Uterus (tissue), 2 donors: ENCODE measurements around the gene HABP4.

Experiments
- POLR2A ChIP-seq, 2 donors: fragments of 450-650 bp; IDR thresholded peaks; one replicate each; pipeline ENCODE4 v1.6.1; 2016; ENCODE audit warnings: antibody characterized with exemption in 2 of 2, mild to moderate bottlenecking in 1 of 2, moderate library complexity in 1 of 2
- TF ChIP-seq, protein P1 (sequence below), 4 experiments: fragments of 200-600 bp in 2 of 4; fragments of 450-650 bp in 2 of 4; sonication (generic) in 2 of 4; IDR thresholded peaks; one replicate each; pipeline ENCODE4 v1.5.1; 2016 to 2019; ENCODE audit warnings: antibody characterized with exemption in 4 of 4, mild to moderate bottlenecking in 2 of 4, moderate library complexity in 1 of 4

DNA sequence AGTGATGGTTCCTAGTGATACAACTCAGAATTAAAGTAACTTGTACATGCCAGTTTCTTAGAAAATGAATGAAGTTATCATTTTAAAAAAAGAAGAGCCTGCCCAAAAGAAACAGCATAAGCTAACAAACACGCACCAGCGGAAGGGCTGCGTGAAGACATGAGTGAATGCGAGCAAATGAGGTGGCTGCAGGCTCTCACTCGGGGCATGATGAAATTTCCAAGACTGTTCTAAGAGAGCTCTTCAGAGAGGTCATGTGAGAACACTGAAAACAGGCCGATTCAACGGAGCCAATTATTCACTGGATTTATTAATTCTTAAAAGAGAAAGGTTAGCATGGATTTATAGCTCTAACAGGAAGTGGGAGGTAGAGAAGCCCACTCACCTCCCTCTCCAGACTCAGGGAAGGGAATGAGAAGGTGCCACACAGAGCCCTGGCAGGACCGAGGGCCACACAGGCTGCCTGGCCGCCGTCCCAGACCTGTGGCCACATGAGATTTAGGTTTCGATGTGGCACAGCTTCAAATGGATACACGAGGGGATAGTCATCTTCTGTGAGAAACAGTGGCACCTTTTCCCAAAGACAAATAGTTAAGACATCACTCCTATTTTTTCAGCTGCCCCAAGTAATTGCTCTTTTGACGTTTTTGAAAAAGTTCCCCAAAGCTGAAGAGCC, 55.5 kb downstream of the HABP4 start:
- TF ChIP-seq, protein P1, sequence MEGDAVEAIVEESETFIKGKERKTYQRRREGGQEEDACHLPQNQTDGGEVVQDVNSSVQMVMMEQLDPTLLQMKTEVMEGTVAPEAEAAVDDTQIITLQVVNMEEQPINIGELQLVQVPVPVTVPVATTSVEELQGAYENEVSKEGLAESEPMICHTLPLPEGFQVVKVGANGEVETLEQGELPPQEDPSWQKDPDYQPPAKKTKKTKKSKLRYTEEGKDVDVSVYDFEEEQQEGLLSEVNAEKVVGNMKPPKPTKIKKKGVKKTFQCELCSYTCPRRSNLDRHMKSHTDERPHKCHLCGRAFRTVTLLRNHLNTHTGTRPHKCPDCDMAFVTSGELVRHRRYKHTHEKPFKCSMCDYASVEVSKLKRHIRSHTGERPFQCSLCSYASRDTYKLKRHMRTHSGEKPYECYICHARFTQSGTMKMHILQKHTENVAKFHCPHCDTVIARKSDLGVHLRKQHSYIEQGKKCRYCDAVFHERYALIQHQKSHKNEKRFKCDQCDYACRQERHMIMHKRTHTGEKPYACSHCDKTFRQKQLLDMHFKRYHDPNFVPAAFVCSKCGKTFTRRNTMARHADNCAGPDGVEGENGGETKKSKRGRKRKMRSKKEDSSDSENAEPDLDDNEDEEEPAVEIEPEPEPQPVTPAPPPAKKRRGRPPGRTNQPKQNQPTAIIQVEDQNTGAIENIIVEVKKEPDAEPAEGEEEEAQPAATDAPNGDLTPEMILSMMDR (IDR thresholded peaks at IDR 0.05), result no peak
- no peak for TF ChIP-seq POLR2A (IDR thresholded peaks at IDR 0.05)
